Measurements from ENCODE around the gene MGAT4A. TPM values are rescaled to one million over a fixed set of nuclear protein-coding genes. Genes with fewer than 3 reads are reported as not detected.

The MGAT4A gene
- total and polyA plus RNA-seq, 2 experiments from 2014 or later: 4.4 to 5.6 TPM

DNA sequence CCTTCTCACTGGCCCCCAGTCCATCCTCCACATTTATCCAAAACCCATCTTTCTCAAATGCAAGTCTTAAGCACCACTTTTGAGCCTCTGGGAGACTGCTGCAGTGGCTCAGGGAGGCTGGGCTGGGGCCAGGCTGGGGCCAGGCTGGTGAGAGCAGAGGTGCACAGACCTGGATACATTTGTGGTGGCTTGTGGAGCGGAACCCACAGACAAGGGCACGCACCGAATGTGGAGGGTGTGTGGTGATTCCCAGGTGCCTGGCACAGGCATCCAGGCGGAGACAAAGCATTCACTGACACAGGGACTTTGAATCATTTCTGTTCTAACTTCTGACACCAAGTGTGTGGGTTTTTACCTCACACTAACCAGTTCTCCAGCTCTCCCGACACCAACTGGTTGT, 42.2 kb upstream of the MGAT4A start (continued):
- TF ChIP-seq, protein P1, sequence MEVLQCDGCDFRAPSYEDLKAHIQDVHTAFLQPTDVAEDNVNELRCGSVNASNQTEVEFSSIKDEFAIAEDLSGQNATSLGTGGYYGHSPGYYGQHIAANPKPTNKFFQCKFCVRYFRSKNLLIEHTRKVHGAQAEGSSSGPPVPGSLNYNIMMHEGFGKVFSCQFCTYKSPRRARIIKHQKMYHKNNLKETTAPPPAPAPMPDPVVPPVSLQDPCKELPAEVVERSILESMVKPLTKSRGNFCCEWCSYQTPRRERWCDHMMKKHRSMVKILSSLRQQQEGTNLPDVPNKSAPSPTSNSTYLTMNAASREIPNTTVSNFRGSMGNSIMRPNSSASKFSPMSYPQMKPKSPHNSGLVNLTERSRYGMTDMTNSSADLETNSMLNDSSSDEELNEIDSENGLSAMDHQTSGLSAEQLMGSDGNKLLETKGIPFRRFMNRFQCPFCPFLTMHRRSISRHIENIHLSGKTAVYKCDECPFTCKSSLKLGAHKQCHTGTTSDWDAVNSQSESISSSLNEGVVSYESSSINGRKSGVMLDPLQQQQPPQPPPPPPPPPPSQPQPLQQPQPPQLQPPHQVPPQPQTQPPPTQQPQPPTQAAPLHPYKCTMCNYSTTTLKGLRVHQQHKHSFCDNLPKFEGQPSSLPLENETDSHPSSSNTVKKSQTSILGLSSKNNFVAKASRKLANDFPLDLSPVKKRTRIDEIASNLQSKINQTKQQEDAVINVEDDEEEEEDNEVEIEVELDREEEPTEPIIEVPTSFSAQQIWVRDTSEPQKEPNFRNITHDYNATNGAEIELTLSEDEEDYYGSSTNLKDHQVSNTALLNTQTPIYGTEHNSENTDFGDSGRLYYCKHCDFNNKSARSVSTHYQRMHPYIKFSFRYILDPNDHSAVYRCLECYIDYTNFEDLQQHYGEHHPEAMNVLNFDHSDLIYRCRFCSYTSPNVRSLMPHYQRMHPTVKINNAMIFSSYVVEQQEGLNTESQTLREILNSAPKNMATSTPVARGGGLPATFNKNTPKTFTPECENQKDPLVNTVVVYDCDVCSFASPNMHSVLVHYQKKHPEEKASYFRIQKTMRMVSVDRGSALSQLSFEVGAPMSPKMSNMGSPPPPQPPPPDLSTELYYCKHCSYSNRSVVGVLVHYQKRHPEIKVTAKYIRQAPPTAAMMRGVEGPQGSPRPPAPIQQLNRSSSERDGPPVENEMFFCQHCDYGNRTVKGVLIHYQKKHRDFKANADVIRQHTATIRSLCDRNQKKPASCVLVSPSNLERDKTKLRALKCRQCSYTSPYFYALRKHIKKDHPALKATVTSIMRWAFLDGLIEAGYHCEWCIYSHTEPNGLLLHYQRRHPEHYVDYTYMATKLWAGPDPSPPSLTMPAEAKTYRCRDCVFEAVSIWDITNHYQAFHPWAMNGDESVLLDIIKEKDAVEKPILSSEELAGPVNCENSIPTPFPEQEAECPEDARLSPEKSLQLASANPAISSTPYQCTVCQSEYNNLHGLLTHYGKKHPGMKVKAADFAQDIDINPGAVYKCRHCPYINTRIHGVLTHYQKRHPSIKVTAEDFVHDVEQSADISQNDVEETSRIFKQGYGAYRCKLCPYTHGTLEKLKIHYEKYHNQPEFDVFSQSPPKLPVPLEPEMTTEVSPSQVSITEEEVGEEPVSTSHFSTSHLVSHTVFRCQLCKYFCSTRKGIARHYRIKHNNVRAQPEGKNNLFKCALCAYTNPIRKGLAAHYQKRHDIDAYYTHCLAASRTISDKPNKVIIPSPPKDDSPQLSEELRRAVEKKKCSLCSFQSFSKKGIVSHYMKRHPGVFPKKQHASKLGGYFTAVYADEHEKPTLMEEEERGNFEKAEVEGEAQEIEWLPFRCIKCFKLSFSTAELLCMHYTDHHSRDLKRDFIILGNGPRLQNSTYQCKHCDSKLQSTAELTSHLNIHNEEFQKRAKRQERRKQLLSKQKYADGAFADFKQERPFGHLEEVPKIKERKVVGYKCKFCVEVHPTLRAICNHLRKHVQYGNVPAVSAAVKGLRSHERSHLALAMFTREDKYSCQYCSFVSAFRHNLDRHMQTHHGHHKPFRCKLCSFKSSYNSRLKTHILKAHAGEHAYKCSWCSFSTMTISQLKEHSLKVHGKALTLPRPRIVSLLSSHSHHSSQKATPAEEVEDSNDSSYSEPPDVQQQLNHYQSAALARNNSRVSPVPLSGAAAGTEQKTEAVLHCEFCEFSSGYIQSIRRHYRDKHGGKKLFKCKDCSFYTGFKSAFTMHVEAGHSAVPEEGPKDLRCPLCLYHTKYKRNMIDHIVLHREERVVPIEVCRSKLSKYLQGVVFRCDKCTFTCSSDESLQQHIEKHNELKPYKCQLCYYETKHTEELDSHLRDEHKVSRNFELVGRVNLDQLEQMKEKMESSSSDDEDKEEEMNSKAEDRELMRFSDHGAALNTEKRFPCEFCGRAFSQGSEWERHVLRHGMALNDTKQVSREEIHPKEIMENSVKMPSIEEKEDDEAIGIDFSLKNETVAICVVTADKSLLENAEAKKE (CRISPR knock-in tag; IDR thresholded peaks at IDR 0.05): no peak
- TF ChIP-seq JUNB (IDR thresholded peaks at IDR 0.05; ENCODE audit: unreplicated experiment) (no peak), CREB1 (CRISPR knock-in tag; IDR thresholded peaks at IDR 0.05; ENCODE audit: low read depth) (no peak), ZNF114 (CRISPR knock-in tag; IDR thresholded peaks at IDR 0.05) (no peak)
- TF ChIP-seq, protein P2, sequence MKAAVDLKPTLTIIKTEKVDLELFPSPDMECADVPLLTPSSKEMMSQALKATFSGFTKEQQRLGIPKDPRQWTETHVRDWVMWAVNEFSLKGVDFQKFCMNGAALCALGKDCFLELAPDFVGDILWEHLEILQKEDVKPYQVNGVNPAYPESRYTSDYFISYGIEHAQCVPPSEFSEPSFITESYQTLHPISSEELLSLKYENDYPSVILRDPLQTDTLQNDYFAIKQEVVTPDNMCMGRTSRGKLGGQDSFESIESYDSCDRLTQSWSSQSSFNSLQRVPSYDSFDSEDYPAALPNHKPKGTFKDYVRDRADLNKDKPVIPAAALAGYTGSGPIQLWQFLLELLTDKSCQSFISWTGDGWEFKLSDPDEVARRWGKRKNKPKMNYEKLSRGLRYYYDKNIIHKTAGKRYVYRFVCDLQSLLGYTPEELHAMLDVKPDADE (IDR thresholded peaks at IDR 0.05): no peak
- TF ChIP-seq, protein P3, sequence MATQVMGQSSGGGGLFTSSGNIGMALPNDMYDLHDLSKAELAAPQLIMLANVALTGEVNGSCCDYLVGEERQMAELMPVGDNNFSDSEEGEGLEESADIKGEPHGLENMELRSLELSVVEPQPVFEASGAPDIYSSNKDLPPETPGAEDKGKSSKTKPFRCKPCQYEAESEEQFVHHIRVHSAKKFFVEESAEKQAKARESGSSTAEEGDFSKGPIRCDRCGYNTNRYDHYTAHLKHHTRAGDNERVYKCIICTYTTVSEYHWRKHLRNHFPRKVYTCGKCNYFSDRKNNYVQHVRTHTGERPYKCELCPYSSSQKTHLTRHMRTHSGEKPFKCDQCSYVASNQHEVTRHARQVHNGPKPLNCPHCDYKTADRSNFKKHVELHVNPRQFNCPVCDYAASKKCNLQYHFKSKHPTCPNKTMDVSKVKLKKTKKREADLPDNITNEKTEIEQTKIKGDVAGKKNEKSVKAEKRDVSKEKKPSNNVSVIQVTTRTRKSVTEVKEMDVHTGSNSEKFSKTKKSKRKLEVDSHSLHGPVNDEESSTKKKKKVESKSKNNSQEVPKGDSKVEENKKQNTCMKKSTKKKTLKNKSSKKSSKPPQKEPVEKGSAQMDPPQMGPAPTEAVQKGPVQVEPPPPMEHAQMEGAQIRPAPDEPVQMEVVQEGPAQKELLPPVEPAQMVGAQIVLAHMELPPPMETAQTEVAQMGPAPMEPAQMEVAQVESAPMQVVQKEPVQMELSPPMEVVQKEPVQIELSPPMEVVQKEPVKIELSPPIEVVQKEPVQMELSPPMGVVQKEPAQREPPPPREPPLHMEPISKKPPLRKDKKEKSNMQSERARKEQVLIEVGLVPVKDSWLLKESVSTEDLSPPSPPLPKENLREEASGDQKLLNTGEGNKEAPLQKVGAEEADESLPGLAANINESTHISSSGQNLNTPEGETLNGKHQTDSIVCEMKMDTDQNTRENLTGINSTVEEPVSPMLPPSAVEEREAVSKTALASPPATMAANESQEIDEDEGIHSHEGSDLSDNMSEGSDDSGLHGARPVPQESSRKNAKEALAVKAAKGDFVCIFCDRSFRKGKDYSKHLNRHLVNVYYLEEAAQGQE (IDR thresholded peaks at IDR 0.05; ENCODE audit: unreplicated experiment): no peak

Measured in GM23338 (cell line).